SH-SY5Y (cell line): Measurements from ENCODE around the gene RTEL1.

Experiments used
- GATA2 ChIP-seq: IDR thresholded peaks from 2 replicates; pipeline ENCODE4 v1.6.1; 2011; ENCODE audit warnings: mild to moderate bottlenecking, low read depth, low read length
- GATA3 ChIP-seq: IDR thresholded peaks from 2 replicates; pipeline ENCODE4 v1.6.1; 2011; ENCODE audit warnings: low read depth, mild to moderate bottlenecking, low read length, moderate library complexity

GRCh38 chr20:63702751-63703470 lies 44.8 kb downstream of the RTEL1 start:
- TF ChIP-seq GATA2: no peak
- TF ChIP-seq GATA3: no peak
